ENCODE data around the gene KIAA0586. TPM values are rescaled to one million over a fixed set of nuclear protein-coding genes. Genes with fewer than 3 reads are reported as not detected.

Gene KIAA0586
- total and polyA plus RNA-seq, 2 of the 13 experiments (the other 11 are each of a cell fraction or from before 2014, with no cell fraction given), result 12.6 to 25.2 TPM

DNA sequence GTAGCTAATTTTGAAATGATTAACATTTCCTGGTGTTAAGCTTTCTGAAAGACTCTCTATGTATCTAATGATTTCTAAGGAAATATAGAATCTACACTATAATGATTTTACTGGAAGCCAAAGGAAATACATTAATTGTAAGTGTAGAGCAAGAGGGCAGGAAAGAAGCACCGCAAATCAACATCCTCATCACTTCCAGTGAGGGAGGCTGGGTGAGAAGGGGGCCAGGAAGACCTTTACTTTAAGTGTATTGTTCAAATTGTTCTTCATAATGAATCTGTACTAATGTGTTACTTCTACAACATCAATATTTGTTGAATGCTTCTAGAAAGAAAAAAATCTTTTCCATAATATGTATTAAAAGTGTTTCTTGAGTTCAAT, 144.9 kb downstream of the KIAA0586 start:
- H3K27me3 ChIP-seq (ENCODE audit: control insufficient read depth in 1 of 2, insufficient read depth in 2 of 2, low read length in 2 of 2), result 0 out of 5 replicates have a peak, but pooled peaks cover 0 to 2% of the 10 kb centered on the region in 2 experiments
- H3K79me2 ChIP-seq (ENCODE audit: insufficient read depth, low read length), result no peaks in the 10 kb centered on the region
- TF ChIP-seq, protein P1, sequence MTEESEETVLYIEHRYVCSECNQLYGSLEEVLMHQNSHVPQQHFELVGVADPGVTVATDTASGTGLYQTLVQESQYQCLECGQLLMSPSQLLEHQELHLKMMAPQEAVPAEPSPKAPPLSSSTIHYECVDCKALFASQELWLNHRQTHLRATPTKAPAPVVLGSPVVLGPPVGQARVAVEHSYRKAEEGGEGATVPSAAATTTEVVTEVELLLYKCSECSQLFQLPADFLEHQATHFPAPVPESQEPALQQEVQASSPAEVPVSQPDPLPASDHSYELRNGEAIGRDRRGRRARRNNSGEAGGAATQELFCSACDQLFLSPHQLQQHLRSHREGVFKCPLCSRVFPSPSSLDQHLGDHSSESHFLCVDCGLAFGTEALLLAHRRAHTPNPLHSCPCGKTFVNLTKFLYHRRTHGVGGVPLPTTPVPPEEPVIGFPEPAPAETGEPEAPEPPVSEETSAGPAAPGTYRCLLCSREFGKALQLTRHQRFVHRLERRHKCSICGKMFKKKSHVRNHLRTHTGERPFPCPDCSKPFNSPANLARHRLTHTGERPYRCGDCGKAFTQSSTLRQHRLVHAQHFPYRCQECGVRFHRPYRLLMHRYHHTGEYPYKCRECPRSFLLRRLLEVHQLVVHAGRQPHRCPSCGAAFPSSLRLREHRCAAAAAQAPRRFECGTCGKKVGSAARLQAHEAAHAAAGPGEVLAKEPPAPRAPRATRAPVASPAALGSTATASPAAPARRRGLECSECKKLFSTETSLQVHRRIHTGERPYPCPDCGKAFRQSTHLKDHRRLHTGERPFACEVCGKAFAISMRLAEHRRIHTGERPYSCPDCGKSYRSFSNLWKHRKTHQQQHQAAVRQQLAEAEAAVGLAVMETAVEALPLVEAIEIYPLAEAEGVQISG (CRISPR knock-in tag; IDR thresholded peaks at IDR 0.05), result no peak
- TF ChIP-seq TBP (CRISPR knock-in tag; IDR thresholded peaks at IDR 0.05) (no peak), ZNF282 (IDR thresholded peaks at IDR 0.05; ENCODE audit: partially characterized antibody) (no peak), POGZ (CRISPR knock-in tag; IDR thresholded peaks at IDR 0.05) (no peak), PRMT3 (CRISPR knock-in tag; IDR thresholded peaks at IDR 0.05; ENCODE audit: borderline replicate concordance, low read depth) (no peak), ZNF724P (CRISPR knock-in tag; IDR thresholded peaks at IDR 0.05; ENCODE audit: borderline replicate concordance) (no peak), AHR (CRISPR knock-in tag; IDR thresholded peaks at IDR 0.05) (no peak), ADNP (CRISPR knock-in tag; IDR thresholded peaks at IDR 0.05) (no peak), HOXA7 (CRISPR knock-in tag; IDR thresholded peaks at IDR 0.05) (no peak), KMT2B (CRISPR knock-in tag; IDR thresholded peaks at IDR 0.05) (no peak), RFXANK (CRISPR knock-in tag; IDR thresholded peaks at IDR 0.05) (no peak)
- TF ChIP-seq, protein P2, sequence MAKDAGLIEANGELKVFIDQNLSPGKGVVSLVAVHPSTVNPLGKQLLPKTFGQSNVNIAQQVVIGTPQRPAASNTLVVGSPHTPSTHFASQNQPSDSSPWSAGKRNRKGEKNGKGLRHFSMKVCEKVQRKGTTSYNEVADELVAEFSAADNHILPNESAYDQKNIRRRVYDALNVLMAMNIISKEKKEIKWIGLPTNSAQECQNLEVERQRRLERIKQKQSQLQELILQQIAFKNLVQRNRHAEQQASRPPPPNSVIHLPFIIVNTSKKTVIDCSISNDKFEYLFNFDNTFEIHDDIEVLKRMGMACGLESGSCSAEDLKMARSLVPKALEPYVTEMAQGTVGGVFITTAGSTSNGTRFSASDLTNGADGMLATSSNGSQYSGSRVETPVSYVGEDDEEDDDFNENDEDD (CRISPR knock-in tag; IDR thresholded peaks at IDR 0.05; ENCODE audit: borderline replicate concordance), result no peak
- TF ChIP-seq, protein P3, sequence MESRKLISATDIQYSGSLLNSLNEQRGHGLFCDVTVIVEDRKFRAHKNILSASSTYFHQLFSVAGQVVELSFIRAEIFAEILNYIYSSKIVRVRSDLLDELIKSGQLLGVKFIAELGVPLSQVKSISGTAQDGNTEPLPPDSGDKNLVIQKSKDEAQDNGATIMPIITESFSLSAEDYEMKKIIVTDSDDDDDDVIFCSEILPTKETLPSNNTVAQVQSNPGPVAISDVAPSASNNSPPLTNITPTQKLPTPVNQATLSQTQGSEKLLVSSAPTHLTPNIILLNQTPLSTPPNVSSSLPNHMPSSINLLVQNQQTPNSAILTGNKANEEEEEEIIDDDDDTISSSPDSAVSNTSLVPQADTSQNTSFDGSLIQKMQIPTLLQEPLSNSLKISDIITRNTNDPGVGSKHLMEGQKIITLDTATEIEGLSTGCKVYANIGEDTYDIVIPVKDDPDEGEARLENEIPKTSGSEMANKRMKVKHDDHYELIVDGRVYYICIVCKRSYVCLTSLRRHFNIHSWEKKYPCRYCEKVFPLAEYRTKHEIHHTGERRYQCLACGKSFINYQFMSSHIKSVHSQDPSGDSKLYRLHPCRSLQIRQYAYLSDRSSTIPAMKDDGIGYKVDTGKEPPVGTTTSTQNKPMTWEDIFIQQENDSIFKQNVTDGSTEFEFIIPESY (CRISPR knock-in tag; IDR thresholded peaks at IDR 0.05), result no peak
- H3K27ac ChIP-seq (ENCODE audit: extremely low read length, insufficient read depth, low read length), result no peak overlapping the region
- H2AFZ ChIP-seq (ENCODE audit: low read length), result no peak overlapping the region
- H3K4me2 ChIP-seq (ENCODE audit: low read depth, low read length), result peak overlapping the region; percentile 36; the same call in 1 of the 2 replicates
- CTCF ChIA-PET (ENCODE audit: low intra/inter-chr PET ratio, low total read pairs), result no interaction called here
- intact Hi-C loops (cut with micrococcal nuclease; ENCODE audit: unreplicated experiment), result no loop called here
- WGBS (ENCODE audit: low lambda C conversion rate), result 58% methylated on average over 1 of the region's 1 CpG
- H3K9ac ChIP-seq (ENCODE audit: insufficient read depth, low read depth, low read length), result no peak overlapping the region
- POLR2A ChIA-PET, result no interaction called here
- ATAC-seq, result no peak
- no peaks in the 10 kb centered on the region for H3K9me3 ChIP-seq (ENCODE audit: low read length)
- no peaks in the 10 kb centered on the region for H4K20me1 ChIP-seq (ENCODE audit: insufficient read depth, low read length)
- H3K4me1 ChIP-seq (ENCODE audit: insufficient read depth, low read length), result peaks cover 12% of the 10 kb centered on the region
- no peak overlapping the region for H3K4me3 ChIP-seq (replicated peaks in 1 of 3; ENCODE audit: insufficient read depth in 1 of 3, low read depth in 2 of 3, low read length in 3 of 3)
- no peak for DNase-seq (ENCODE audit: low spot score)
- H3K36me3 ChIP-seq (replicated peaks in 1 of 2; ENCODE audit: control insufficient read depth in 1 of 2, insufficient read depth in 2 of 2, low read length in 2 of 2), result no peaks in the 10 kb centered on the region
- in situ Hi-C loops (cut with HindIII; ENCODE audit: extremely low pct_ligation_motif_present, low pct_unique_long_range_greater_than_20kb), result no loop called here
- FAIRE-seq, result no peak
- no TSS peak for BruUV-seq (replicated peaks)

All from HepG2 (cell line).